ENCODE measurements around the gene PARS2.

Gene PARS2

DNA sequence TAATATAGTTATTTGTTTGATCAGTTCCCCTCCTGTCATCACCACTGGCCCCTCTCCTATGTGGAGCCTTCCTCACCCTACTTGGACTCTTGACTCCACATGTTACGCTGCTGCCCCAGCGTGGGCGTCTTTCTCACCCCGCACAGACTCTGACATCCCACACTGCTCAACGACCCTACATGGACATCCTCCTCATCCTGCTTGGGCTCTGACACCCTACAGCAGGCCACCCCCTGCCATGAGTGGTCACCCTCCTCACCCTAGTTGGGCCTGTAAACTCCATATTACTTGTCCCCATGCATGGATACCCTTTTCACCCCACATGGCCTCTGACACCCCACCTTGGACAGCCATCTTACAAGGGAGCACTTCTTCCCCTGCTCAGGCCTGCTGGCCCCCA lies 27.6 kb downstream of the PARS2 start:
- no peak for DNase-seq (ENCODE audit: low spot score)
- FAIRE-seq = no peak

GRCh38 chr1:54728027-54728426 lies 36.3 kb downstream of the PARS2 start:
- FAIRE-seq (no peak), DNase-seq (ENCODE audit: low spot score) (no peak)

GRCh38 chr1:54724771-54725170 lies 39.6 kb downstream of the PARS2 start:
- FAIRE-seq = no peak
- no peak for DNase-seq (ENCODE audit: low spot score)

DNA sequence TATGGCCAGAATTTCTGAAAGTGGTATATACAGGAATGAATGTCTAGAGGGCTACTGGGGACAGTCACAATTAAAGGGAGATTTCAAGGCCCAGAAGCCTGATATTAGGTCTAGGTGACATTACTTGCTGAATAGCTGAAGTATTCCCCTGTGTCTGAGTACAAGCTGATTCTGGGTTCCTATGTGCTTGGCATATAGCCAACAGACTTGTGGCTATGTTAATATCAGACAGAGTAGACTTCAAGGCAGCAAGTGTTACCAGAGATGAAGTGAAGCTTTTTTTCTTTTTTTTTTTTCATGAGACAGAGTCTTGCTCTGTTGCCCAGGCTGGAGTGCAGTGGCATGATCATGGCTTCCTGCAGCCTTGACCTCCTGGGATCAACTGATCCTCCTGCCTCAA lies 40.3 kb downstream of the PARS2 start:
- FAIRE-seq = no peak
- no peak for DNase-seq (ENCODE audit: low spot score)

DNA sequence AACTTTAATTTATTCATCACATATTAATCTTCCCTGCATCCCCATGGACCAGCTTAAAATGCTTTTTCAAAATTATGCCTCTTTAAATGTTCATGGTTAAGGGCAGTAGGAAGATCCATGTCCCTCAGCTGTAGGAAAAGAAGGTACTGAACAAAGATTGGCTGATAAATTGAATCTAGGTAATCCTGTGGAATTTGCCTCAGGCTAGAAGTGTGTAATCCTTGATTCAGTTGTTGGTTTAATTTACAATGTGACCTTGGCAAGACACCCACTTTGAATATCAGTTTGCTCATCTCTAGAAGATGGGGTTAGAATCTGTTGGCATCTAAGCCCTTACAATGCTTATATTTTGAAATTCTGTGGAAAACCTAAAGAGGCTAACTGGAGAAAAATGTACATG lies 42.6 kb downstream of the PARS2 start:
- no peak for FAIRE-seq
- DNase-seq (ENCODE audit: low spot score) = no peak

DNA sequence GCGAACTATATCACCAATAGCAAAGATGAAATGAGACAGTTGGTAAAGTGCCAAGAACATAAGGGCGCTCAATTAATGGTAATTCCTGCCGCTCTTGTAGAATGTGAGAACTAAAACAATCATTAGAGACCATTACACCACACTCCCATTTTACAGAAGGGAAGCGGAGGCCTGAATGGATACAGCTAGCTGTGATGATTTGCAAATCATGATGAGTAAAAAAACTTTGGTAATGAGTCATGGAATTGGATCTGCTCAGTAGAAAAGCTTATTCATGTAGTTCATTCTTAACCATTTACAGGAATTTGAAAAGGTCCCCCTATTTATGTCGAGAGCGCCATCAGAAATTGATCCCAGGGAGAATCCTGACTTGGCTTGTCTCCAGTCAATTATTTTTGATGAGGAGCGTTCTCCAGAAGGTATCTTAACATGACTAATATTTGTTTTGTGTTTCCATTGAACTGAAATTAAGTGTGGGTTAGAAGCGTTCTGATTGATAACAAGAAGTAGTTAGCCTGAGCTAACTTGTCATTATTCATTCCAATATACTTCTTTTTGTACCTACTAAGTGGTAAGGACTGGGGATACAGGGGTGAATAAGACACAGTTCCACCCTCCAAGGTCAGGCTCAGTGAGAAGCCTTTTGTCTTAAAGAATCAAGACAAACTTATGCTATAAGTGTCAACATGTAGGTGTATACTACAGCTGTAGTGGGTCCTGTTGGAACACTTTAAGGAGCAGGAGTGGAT lies 47.9 kb downstream of the PARS2 start:
- DNase-seq (ENCODE audit: low spot score) = peak; percentile 65
- FAIRE-seq = peak; percentile 59

GRCh38 chr1:54715493-54716298 lies 48.6 kb downstream of the PARS2 start, which contains the start of gene TTC4:
Gene TTC4 (plus strand): TSS chr1:54715861. CDS start chr1:54715909, 48 bp downstream.
- FAIRE-seq = no peak
- DNase-seq (ENCODE audit: low spot score) = peak; percentile 60

- DNase-seq (ENCODE audit: low spot score) (no peak), FAIRE-seq (no peak)
Observed at GRCh38 chr1:54714881-54715492, 49.3 kb downstream of the PARS2 start.

DNA sequence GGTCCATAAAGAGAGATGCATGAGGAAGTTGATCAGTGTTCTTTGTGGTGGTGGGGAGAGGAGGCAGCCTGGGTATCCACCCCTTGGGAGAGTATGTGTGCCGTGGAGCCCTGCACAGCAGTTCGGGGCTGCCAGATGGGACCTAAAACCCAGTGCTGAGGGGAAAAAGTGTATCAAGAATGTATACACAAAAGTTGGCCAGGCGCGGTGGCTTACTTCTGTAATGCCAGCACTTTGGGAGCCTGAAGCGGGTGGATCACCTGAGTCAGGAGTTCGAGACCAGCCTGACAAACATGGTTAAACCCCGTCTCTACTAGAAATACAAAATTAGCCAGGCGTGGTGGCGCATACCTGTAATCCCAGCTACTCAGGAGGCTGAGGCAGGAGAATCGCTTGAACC lies 52.8 kb downstream of the PARS2 start:
- FAIRE-seq (no peak), DNase-seq (ENCODE audit: low spot score) (no peak)

DNA sequence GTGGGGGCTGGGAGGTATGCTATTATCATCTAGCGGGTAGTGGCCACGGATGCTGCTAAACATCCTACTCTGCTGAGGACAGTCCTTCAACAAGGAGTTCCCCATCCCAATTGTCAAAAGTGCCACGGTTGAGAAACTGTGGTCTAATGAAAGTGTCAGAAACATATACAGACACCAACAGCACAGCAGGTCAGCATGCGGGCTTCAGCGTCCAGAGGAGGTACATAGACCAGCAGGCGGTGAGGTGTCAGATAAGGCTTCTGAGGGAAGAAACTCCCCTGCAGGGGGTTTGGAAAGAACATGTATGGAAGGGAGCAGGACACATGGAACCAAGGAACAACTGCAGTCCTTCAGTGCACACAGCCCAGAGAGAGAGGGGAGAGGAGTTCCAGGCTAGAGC lies 53.5 kb downstream of the PARS2 start:
- FAIRE-seq = no peak
- no peak for DNase-seq (ENCODE audit: low spot score)

DNA sequence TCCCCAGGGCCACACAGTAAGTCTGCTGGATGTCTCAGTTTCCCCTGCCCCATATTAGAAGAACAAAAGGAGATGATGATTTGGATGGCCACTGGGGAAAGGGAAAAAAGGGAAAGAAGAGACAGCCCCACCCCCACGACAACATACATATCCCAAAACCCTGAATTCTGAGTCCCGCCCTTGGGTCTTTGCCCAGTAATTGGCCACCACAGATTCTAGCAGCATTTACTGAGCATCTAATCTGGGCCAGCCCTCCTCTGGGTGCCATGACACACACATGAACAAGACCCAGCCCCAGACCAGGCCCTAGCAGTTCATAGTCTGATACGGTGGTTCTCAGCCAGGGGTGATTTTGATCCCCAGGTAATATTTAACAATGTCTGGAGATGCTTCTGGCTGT lies 53.9 kb downstream of the PARS2 start:
- FAIRE-seq (no peak), DNase-seq (ENCODE audit: low spot score) (no peak)

DNA sequence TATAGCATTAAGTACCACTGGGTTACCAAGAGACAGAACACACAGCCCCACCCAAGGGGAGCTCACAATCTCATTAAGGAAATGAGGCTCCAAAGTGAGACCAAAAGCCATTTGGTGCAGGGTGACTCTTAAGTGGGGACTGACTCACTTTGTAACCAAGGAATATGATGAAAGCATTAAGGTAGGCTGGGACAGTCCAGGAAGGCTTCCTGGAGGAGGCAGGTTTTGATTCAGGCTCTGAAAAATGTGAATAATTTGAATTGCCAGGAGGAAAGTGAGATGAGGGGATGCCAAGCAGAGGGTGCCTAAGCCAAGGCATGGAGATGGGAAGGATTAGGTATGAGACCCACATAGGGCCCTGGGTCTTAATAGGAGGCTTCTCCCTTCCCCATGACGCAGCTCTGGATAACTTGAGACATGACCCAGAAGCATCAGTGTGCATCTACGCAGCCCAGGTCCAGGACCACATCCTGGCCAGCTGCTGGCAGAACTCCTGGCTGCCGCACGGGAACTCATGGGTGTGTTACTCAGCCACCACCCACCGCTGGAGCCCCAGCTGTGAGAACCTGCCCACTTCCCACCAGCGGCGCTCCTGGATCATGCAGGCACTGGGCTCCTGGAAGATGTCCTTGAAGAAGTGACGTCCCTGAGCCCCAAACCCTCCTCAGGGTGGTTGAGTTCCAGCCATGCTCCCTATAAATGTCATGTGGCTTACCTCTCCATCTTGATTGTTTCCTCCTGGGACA lies 54.6 kb downstream of the PARS2 start:
- DNase-seq (ENCODE audit: low spot score) (no peak), FAIRE-seq (no peak)

DNA sequence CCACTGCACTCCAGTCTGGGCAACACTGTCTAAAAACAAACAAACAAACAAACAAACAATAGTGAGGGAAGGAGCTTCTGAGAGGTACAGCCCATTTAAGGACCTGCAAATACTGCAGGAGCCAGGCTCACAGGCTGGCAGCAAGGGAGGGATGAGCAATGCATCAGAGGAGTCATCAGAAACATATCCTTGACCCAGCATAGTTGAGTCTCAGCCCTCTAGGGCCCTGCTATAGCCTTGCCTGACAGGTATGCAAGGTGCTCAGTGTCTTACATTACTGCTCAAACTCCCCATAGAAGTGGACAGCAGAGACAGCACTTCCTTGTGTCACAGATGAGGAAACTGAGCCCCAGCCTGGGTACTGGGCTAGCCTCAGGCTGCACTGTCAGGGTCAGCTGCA lies 55.9 kb downstream of the PARS2 start:
- DNase-seq (ENCODE audit: low spot score) (no peak), FAIRE-seq (no peak)

All from RCC 7860 (cell line).